IPS DF 6.9 (cell line): ENCODE data around the gene NUDT7.

Experiments used
- DNase-seq: peaks from one replicate; pipeline ENCODE4 v3.0.0-alpha.2; 2013; ENCODE audit warnings: low read depth, low spot score
- H3K27ac ChIP-seq: one replicate; pipeline ENCODE4 v1.5.1; 2013; ENCODE audit warnings: low read length, control low read depth
- H3K27me3 ChIP-seq: 2 replicates; pipeline ENCODE4 v1.6.1; 2013; ENCODE audit warnings: mild to moderate bottlenecking, low read length; ENCODE audit not compliant: control insufficient read depth, insufficient read depth
- H3K36me3 ChIP-seq: 2 replicates; pipeline ENCODE4 v1.6.1; 2013; ENCODE audit warnings: low read length; ENCODE audit not compliant: control insufficient read depth, insufficient read depth
- H3K4me1 ChIP-seq: 2 replicates; pipeline ENCODE4 v1.6.1; 2013; ENCODE audit warnings: low read length; ENCODE audit not compliant: control insufficient read depth, insufficient read depth
- H3K4me3 ChIP-seq: 2 replicates; pipeline ENCODE4 v1.5.1; 2013; ENCODE audit warnings: mild to moderate bottlenecking, low read length
- H3K9me3 ChIP-seq: 2 replicates; pipeline ENCODE4 v1.6.1; 2013; ENCODE audit warnings: low read length, inconsistent platforms; ENCODE audit not compliant: control insufficient read depth, insufficient read depth
- WGBS: extraction: QIAGEN DNeasy Blood & Tissue Kit; methylation state at CpG from one replicate; pipeline ENCODE4 v1.1.7; 2013; ENCODE audit warnings: mixed read lengths, missing lambda C conversion rate; ENCODE audit not compliant: insufficient read length, insufficient coverage; 5-methylcytosine and 5-hydroxymethylcytosine counted together

NUDT7 gene

DNA sequence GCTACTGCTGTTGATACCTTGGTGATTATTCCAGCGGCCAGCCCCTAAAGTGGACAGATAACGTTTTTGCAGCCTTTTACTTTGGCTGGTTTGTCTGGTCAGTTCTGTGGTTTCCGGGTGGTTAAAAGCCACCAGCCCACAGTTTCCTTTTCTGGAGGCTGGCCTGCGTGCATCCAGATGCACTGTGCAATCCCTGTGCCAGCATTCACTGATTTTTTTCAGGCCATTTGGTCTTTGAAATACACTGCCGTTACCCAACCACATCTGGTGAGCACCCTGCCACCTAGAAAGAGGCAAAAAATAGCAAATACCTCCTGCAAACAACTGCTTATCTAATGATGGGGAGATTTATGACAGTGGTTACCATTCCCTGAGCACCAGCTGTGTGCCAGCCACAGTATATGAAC is 797 bp downstream of the NUDT7 start:
- H3K9me3 ChIP-seq: no peaks in the 10 kb centered on the region
- no peak overlapping the region for H3K27ac ChIP-seq
- H3K27me3 ChIP-seq: no peaks in the 10 kb centered on the region
- WGBS: no CpG with 5 or more reads among the region's 5 CpGs
- no peaks in the 10 kb centered on the region for H3K36me3 ChIP-seq
- peak overlapping the region; percentile 68; the same call in 1 of the 2 replicates for H3K4me3 ChIP-seq
- H3K4me1 ChIP-seq: peaks cover 2% of the 10 kb centered on the region; the same call in 1 of the 2 replicates
- DNase-seq: no peak

DNA sequence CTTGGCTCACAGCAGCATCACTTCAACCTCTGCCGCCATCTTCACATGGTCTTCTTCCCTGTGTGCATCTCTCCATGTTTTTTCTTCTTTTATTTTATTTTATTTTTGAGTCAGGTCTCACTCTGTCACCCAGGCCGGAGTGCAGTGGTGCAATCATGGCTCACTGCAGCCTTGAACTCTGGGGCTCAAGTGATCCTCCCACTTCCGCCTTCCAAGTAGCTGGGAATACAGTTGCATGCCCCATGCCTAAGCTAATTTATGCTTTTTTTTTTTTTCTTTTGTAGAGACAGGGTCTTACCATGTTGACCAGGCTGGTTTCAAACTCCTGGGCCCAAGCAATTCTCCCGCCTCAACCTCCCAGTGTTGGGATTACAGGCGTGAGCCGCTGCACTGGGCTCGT is 1.9 kb downstream of the NUDT7 start:
- no peaks in the 10 kb centered on the region for H3K36me3 ChIP-seq
- no peaks in the 10 kb centered on the region for H3K27me3 ChIP-seq
- no peak overlapping the region for H3K4me3 ChIP-seq
- H3K9me3 ChIP-seq: no peaks in the 10 kb centered on the region
- DNase-seq: no peak
- H3K27ac ChIP-seq: no peak overlapping the region
- WGBS: no CpG with 5 or more reads among the region's 7 CpGs
- H3K4me1 ChIP-seq: peaks cover 2% of the 10 kb centered on the region; the same call in 1 of the 2 replicates

DNA sequence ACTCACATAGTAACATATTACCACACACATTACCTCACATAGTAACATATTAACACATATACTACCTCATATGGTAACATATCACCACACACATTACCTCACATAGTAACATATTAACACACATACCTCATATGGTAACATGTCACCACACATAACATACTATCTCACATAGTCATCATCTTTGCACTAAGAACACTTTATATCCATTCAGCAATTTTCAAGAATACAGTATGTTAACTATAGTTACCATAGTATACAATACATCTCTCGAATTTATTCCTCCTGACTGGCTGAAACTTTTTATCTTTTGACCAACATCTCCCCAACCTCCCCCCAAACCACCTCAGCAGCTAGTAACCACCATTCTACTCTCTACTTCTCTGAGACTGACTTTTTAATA is 7.6 kb downstream of the NUDT7 start:
- Histone ChIP-seq H3K9me3 (no peaks in the 10 kb centered on the region), H3K27ac (no peak overlapping the region), H3K4me3 (no peak overlapping the region), H3K36me3 (no peaks in the 10 kb centered on the region), H3K27me3 (no peaks in the 10 kb centered on the region), H3K4me1 (no peaks in the 10 kb centered on the region)
- no peak for DNase-seq
- no CpG with 5 or more reads among the region's 1 CpG for WGBS

DNA sequence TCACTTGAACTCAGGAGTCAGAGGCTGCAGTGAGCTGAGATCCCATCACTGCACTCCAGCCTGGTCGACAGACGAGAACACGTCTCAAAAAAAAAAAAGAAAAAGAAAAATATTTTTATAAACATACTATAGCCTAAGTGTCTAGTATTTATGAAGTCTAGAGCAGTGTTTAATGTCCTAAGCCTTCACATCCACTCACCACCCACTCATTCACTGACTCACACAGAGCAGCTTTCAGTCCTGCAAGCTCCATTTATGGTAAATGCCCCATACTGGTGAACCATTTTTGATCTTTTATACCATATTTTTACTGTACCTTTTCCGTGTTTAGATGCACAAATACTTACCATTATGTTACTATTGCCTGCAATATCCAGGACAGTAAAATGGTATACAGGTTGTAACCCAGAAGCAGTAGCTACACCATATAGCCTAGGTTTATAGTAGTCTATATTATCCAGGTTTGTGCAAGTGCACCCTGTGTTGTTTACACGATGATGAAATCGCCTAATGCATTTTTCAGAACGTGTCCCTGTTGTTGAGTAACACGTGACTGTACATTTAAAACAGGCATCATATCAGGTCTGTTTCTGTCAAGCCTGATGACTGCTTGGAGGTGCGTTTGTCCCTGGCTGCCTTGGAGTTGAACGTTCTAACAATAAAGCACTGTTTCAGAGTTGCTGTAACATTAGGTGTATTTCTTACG is 10.1 kb downstream of the NUDT7 start:
- Histone ChIP-seq H3K27ac (no peak overlapping the region), H3K36me3 (0 out of 2 replicates have a peak, but pooled peaks cover 2% of the 10 kb centered on the region), H3K4me3 (no peak overlapping the region), H3K4me1 (no peaks in the 10 kb centered on the region), H3K9me3 (no peaks in the 10 kb centered on the region), H3K27me3 (no peaks in the 10 kb centered on the region)
- no CpG with 5 or more reads among the region's 11 CpGs for WGBS
- no peak for DNase-seq

DNA sequence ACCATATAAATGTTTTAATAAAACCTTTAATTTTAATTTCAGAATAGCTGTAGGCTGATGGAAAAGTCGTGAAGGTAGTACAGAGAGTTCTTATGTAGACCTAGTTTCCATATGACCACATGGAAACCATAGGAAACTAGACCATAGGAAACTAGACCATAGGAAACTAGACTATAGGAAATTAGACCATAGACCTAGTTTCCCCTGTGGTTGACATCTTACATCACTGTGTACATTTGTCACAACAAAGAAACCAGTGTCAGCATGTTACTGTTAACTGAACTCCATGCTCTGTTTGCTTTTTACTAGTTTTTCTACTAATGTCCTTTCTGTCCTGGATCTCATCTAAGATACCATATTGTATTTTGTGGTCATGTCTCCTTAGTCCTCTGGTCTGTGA is 14.6 kb downstream of the NUDT7 start:
- Histone ChIP-seq H3K36me3 (0 out of 2 replicates have a peak, but pooled peaks cover 2% of the 10 kb centered on the region), H3K27me3 (no peaks in the 10 kb centered on the region), H3K9me3 (no peaks in the 10 kb centered on the region), H3K4me3 (no peak overlapping the region), H3K4me1 (no peaks in the 10 kb centered on the region), H3K27ac (no peak overlapping the region)
- no CpG with 5 or more reads among the region's 1 CpG for WGBS
- DNase-seq: no peak

DNA sequence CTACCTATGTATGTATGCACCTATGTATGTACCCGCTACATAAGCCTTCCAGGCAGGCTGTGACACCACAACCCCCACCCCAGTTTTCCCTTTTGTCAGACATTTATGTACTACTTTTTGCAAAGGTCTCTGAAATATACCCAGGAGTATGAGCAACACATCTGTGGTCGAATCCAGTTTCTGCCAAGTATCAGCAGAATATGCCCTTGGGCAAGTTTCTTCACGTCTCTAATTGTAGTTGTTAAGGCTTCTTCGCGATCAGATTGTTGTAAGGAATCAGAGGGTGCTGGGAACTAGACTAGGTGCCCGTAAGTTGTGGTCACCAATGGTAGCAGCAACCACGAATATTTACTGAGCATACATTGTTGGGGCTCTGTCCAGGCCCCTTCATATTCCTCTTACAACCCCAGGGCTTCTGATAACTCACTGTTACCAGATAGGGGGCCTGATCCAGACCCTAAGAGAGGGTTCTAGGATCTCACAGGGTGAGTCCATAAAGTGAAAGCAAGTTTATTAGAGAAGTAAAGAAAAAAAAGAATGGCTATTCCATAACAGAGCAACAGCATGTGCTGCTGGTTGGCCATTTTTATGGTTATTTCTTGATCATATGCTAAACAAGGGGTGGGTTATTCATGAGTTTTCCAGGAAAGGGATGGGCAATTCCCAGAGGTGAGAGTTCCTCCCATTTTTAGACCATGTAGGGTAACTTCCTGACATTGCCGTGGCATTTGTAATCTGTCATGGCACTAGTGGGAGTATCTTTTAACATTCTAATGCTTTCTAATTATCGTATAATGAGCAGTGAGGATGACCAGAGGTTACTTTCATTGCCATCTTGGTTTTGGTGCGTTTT is 16.6 kb downstream of the NUDT7 start:
- no peaks in the 10 kb centered on the region for H3K9me3 ChIP-seq
- no peak overlapping the region for H3K4me3 ChIP-seq
- no peaks in the 10 kb centered on the region for H3K27me3 ChIP-seq
- WGBS: no CpG with 5 or more reads among the region's 10 CpGs
- no peak for DNase-seq
- H3K27ac ChIP-seq: no peak overlapping the region
- H3K36me3 ChIP-seq: 0 out of 2 replicates have a peak, but pooled peaks cover 2% of the 10 kb centered on the region
- H3K4me1 ChIP-seq: no peaks in the 10 kb centered on the region

DNA sequence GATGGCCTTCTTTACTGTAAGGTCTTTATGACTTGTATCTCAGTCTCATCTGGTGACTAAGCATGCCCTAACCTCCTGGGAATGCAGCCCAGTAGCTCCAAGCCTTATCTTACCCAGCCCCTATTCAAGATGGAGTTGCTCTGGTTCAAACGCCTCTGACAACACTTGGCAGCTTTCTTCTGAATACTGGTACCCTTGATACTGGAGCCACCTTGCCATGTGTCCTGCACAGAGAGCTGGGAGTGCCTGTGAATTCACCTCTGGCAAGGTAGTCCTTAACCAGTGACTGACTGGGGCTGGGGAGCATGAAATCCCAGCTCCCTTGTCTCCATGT is 17.2 kb downstream of the NUDT7 start:
- H3K27ac ChIP-seq: no peak overlapping the region
- no peak for DNase-seq
- H3K27me3 ChIP-seq: no peaks in the 10 kb centered on the region
- no peaks in the 10 kb centered on the region for H3K9me3 ChIP-seq
- no peak overlapping the region for H3K4me3 ChIP-seq
- no peaks in the 10 kb centered on the region for H3K4me1 ChIP-seq
- no CpG with 5 or more reads among the region's 1 CpG for WGBS
- H3K36me3 ChIP-seq: 0 out of 2 replicates have a peak, but pooled peaks cover 2% of the 10 kb centered on the region

DNA sequence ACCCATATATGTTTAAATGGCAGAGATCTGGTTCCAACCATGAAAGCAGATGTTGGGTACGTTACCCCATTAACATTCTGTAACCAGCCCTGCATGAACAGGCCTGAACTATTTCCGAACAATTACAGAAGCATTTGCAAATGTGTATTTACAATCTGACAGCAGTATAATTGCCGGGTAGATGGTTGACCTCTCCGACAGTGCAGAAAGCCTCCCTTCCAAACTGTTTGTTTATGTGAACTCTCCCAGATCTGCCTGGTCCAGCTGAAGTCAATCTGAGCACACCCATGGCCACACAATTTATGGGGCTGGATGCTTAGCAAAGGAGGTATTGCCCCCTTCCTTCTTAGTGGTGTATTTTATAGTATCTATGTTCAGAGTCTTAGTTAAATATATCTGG is 21.8 kb downstream of the NUDT7 start:
- Histone ChIP-seq H3K36me3 (no peaks in the 10 kb centered on the region), H3K4me3 (no peak overlapping the region), H3K9me3 (no peaks in the 10 kb centered on the region), H3K27me3 (no peaks in the 10 kb centered on the region), H3K27ac (no peak overlapping the region), H3K4me1 (no peaks in the 10 kb centered on the region)
- no CpG with 5 or more reads among the region's 4 CpGs for WGBS
- no peak for DNase-seq

DNA sequence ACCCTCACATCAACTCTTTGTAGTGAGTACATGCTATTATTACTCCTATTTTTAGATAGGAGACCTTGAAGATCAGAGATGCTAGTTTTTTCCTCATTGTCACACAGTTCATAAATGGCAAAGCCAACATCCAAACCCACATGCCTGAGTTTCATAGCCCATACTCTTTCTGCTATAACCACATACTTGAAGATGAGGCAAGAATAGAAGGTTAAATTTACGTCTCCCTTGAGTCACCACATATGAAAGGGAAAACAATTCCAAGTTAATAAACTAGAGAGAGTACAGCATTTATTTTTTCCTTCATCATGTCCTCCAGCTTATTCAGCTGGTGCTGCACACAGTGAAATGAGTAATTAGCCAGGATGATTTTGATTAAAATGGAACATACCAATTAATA is 23.7 kb downstream of the NUDT7 start:
- Histone ChIP-seq H3K36me3 (no peaks in the 10 kb centered on the region), H3K4me1 (no peaks in the 10 kb centered on the region), H3K27me3 (no peaks in the 10 kb centered on the region), H3K9me3 (no peaks in the 10 kb centered on the region), H3K27ac (no peak overlapping the region), H3K4me3 (no peak overlapping the region)
- no CpG with 5 or more reads among the region's 1 CpG for WGBS
- no peak for DNase-seq

DNA sequence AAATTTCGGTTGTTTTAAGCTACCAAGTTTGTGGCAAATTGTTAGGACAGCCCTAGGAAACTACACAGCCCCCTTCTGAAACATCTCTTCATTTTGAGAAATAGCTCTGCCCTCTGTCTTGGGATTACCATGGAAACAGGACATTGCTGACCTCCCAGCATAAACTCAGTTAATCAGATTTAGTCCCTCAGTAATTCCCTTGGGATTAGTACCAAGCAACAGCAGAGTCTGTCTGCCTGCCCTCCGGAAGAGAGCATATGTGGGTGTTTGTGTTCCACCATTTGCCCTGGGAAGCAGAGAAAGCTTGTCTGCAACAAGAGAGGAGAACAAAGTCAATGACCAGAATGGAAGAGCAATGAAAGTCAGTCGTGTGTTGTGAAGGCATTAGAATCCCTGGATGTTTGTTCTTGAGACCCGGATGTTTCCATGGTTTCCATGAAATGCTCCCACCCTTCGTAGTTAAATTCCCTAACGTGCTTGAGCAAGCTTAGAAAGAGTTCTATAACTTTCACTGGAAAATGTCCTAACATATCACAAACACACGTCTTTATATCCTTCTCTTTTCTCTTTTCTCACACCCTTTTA is 26.2 kb downstream of the NUDT7 start:
- no peaks in the 10 kb centered on the region for H3K27me3 ChIP-seq
- H3K4me1 ChIP-seq: no peaks in the 10 kb centered on the region
- no peak overlapping the region for H3K27ac ChIP-seq
- H3K36me3 ChIP-seq: no peaks in the 10 kb centered on the region
- no peak overlapping the region for H3K4me3 ChIP-seq
- 100% methylated on average over 1 of the region's 7 CpGs for WGBS
- no peak for DNase-seq
- H3K9me3 ChIP-seq: no peaks in the 10 kb centered on the region
